ENCODE measurements around the gene PDE6D.

The PDE6D gene

GRCh38 chr2:231682603-231683291, 98.3 kb downstream of the PDE6D start:
- no peak for DNase-seq (ENCODE audit: low read depth)

All from amniotic epithelial cell (primary cell).